ENCODE data around the gene SPIRE2.
A peak's percentile ranks its signal among the peaks of the same experiment; 100 is the strongest.

The SPIRE2 gene

GRCh38 chr16:89853306-89853993 is 25.2 kb downstream of the SPIRE2 start:
- DNase-seq (ENCODE audit: low read depth) = no peak
- no peak overlapping the region for H3K4me3 ChIP-seq (ENCODE audit: low read depth, low read length)

GRCh38 chr16:89855301-89855945 is 27.1 kb downstream of the SPIRE2 start:
- TF ChIP-seq CTCF (IDR thresholded peaks at IDR 0.05; ENCODE audit: low read depth, low read length, missing control alignments) = no peak
- DNase-seq (ENCODE audit: low read depth) = no peak
- H3K4me3 ChIP-seq (ENCODE audit: low read depth, low read length) = no peak overlapping the region

More at GRCh38 chr16:89853306-89853993, 25.2 kb downstream of the SPIRE2 start:
- TF ChIP-seq CTCF (IDR thresholded peaks at IDR 0.05; ENCODE audit: low read depth, low read length, missing control alignments) = no peak

GRCh38 chr16:89855986-89856385 is 27.7 kb downstream of the SPIRE2 start:
- no peak for TF ChIP-seq CTCF (IDR thresholded peaks at IDR 0.05; ENCODE audit: low read depth, low read length, missing control alignments)
- no peak for DNase-seq (ENCODE audit: low read depth)
- H3K4me3 ChIP-seq (ENCODE audit: low read depth, low read length) = no peak overlapping the region

GRCh38 chr16:89858973-89859614 is 30.8 kb downstream of the SPIRE2 start:
- no peak for DNase-seq (ENCODE audit: low read depth)
- no peak overlapping the region for H3K4me3 ChIP-seq (ENCODE audit: low read depth, low read length)
- TF ChIP-seq CTCF (IDR thresholded peaks at IDR 0.05; ENCODE audit: low read depth, low read length, missing control alignments) = no peak

GRCh38 chr16:89859615-89860007 is 31.3 kb downstream of the SPIRE2 start:
- no peak overlapping the region for H3K4me3 ChIP-seq (ENCODE audit: low read depth, low read length)
- no peak for TF ChIP-seq CTCF (IDR thresholded peaks at IDR 0.05; ENCODE audit: low read depth, low read length, missing control alignments)
- no peak for DNase-seq (ENCODE audit: low read depth)

- TF ChIP-seq CTCF (IDR thresholded peaks at IDR 0.05; ENCODE audit: low read depth, low read length, missing control alignments) = peak; percentile 98
- H3K4me3 ChIP-seq (ENCODE audit: low read depth, low read length) = no peak overlapping the region
- no peak for DNase-seq (ENCODE audit: low read depth)
Measured at GRCh38 chr16:89860747-89861304, 32.6 kb downstream of the SPIRE2 start.
